T1000 (cell line): Measurements from ENCODE around the gene PNPLA2.

Source experiments
- DNase-seq: peaks from one replicate; lab custom pipeline; 2025; ENCODE audit warnings: mixed read lengths; lab: John Stamatoyannopoulos, UW

Gene PNPLA2

GRCh38 chr11:783581-784015 is 35.1 kb upstream of the PNPLA2 start:
- DNase-seq, result no peak

- no peak for DNase-seq
Measured at GRCh38 chr11:786235-787083, 32.3 kb upstream of the PNPLA2 start.

GRCh38 chr11:787084-787675 is 31.5 kb upstream of the PNPLA2 start:
- DNase-seq, result no peak

- no peak for DNase-seq
Measured at GRCh38 chr11:788009-788640, 30.6 kb upstream of the PNPLA2 start.

GRCh38 chr11:788953-789940 is 29.5 kb upstream of the PNPLA2 start:
- DNase-seq, result no peak

GRCh38 chr11:789943-790342 is 28.8 kb upstream of the PNPLA2 start, which contains the start of gene CEND1:
CEND1 (minus strand) TSS chr11:790090; CDS start chr11:788576, 1,514 bp downstream.
- no peak for DNase-seq

GRCh38 chr11:790721-791564 is 27.8 kb upstream of the PNPLA2 start:
- DNase-seq, result peak; percentile 14

GRCh38 chr11:791658-792534 is 26.8 kb upstream of the PNPLA2 start:
- no peak for DNase-seq

GRCh38 chr11:792535-792821 is 26.2 kb upstream of the PNPLA2 start:
- no peak for DNase-seq

- no peak for DNase-seq
Measured at GRCh38 chr11:792873-793272, 25.8 kb upstream of the PNPLA2 start.

GRCh38 chr11:793556-793955 is 25.2 kb upstream of the PNPLA2 start:
- no peak for DNase-seq

GRCh38 chr11:794013-794765 is 24.5 kb upstream of the PNPLA2 start:
- no peak for DNase-seq

- no peak for DNase-seq
Measured at GRCh38 chr11:794766-795633, 23.7 kb upstream of the PNPLA2 start.

GRCh38 chr11:795634-796564 is 22.8 kb upstream of the PNPLA2 start:
- peak; percentile 76 for DNase-seq

GRCh38 chr11:796565-797295 is 22.0 kb upstream of the PNPLA2 start:
- DNase-seq, result no peak

- peak; percentile 67 for DNase-seq
Measured at GRCh38 chr11:797296-798092, 21.2 kb upstream of the PNPLA2 start.
